ENCODE measurements around the gene NLRC5. TPM values are rescaled to one million over a fixed set of nuclear protein-coding genes. Genes with fewer than 3 reads are reported as not detected.

Gene NLRC5
- total and polyA plus RNA-seq, 2 donors (not counting 3 experiments of a cell fraction or from before 2014, with no cell fraction given), result 7.4 to 26.3 TPM

GRCh38 chr16:57001026-57001679 is 11.8 kb downstream of the NLRC5 start:
- POLR2A ChIA-PET, result no interaction called here
- Histone ChIP-seq H4K20me1 (replicated peaks; ENCODE audit: control insufficient read depth, extremely low read depth, insufficient read depth, low read length) (no peaks in the 10 kb centered on the region), H3K36me3 (ENCODE audit: control insufficient read depth in 2 of 2, extremely low read depth in 1 of 2, insufficient read depth in 2 of 2, low read length in 2 of 2) (no peaks in the 10 kb centered on the region), H3K4me1 (ENCODE audit: control insufficient read depth, extremely low read depth, insufficient read depth, low read length) (peaks cover 14% of the 10 kb centered on the region), H3K9me3 (replicated peaks; ENCODE audit: control insufficient read depth, insufficient read depth, low read length) (no peaks in the 10 kb centered on the region), H3K27ac (ENCODE audit: insufficient read depth, low read depth, low read length) (peak overlapping the region; percentile 85), H3K9me1 (replicated peaks; ENCODE audit: control insufficient read depth, extremely low read depth, insufficient read depth, low read length) (no peaks in the 10 kb centered on the region), H3K27me3 (ENCODE audit: control insufficient read depth in 2 of 2, insufficient read depth in 2 of 2, low read length in 2 of 2) (no peaks in the 10 kb centered on the region), H3K4me2 (ENCODE audit: insufficient read depth, low read length) (no peak overlapping the region), H3K9ac (replicated peaks; ENCODE audit: extremely low read depth, insufficient read depth, low read length) (peak overlapping the region; percentile 0), H3K79me2 (ENCODE audit: control insufficient read depth, insufficient read depth, low read length) (no peaks in the 10 kb centered on the region), H3K4me3 (replicated peaks in 1 of 3; ENCODE audit: insufficient read depth in 1 of 3, low read depth in 1 of 3, low read length in 3 of 3) (no peak overlapping the region), H2AFZ (ENCODE audit: low read depth, low read length) (peak overlapping the region; percentile 7)
- CTCF ChIA-PET, result no interaction called here
- peak; percentile 67 for FAIRE-seq
- intact Hi-C loops (cut with micrococcal nuclease), result no loop called here
- no peak for TF ChIP-seq JUN (IDR thresholded peaks at IDR 0.05; ENCODE audit: borderline replicate concordance, insufficient read depth, insufficient read length, low read depth)
- no peak for TF ChIP-seq CTCF (IDR thresholded peaks at IDR 0.05; ENCODE audit: extremely low read depth in 1 of 2, insufficient read depth in 1 of 2, low read depth in 1 of 2, low read length in 2 of 2)
- TF ChIP-seq MAX (IDR thresholded peaks at IDR 0.05; ENCODE audit: insufficient read depth, insufficient read length), result no peak
- TF ChIP-seq MYC (IDR thresholded peaks at IDR 0.05; ENCODE audit: low read depth, low read length), result no peak
- no peak for TF ChIP-seq GATA2 (IDR thresholded peaks at IDR 0.05; ENCODE audit: insufficient read depth, insufficient read length, low read depth, low read length)
- TF ChIP-seq EZH2 (IDR thresholded peaks at IDR 0.05; ENCODE audit: borderline replicate concordance, low read depth, low read length, severe bottlenecking), result no peak
- no peak for TF ChIP-seq FOS (IDR thresholded peaks at IDR 0.05; ENCODE audit: borderline replicate concordance, insufficient read depth, low read length)
- TF ChIP-seq POLR2A (IDR thresholded peaks at IDR 0.05; ENCODE audit: low read depth, low read length), result no peak
- no peak for TF ChIP-seq POLR2AphosphoS5 (IDR thresholded peaks at IDR 0.05; ENCODE audit: insufficient read depth, low read depth, low read length)
- DNase-seq (ENCODE audit: low read depth, low spot score), result no peak
- TSS peak; percentile 99 for BruUV-seq (replicated peaks)
- dilution Hi-C loops (cut with MboI; ENCODE audit: extremely low pct_ligation_motif_present, low sequenced_read_pairs), result no loop called here

Measured in endothelial cell of umbilical vein (primary cell).